ENCODE results near the gene MCF2L.

The MCF2L gene

DNA sequence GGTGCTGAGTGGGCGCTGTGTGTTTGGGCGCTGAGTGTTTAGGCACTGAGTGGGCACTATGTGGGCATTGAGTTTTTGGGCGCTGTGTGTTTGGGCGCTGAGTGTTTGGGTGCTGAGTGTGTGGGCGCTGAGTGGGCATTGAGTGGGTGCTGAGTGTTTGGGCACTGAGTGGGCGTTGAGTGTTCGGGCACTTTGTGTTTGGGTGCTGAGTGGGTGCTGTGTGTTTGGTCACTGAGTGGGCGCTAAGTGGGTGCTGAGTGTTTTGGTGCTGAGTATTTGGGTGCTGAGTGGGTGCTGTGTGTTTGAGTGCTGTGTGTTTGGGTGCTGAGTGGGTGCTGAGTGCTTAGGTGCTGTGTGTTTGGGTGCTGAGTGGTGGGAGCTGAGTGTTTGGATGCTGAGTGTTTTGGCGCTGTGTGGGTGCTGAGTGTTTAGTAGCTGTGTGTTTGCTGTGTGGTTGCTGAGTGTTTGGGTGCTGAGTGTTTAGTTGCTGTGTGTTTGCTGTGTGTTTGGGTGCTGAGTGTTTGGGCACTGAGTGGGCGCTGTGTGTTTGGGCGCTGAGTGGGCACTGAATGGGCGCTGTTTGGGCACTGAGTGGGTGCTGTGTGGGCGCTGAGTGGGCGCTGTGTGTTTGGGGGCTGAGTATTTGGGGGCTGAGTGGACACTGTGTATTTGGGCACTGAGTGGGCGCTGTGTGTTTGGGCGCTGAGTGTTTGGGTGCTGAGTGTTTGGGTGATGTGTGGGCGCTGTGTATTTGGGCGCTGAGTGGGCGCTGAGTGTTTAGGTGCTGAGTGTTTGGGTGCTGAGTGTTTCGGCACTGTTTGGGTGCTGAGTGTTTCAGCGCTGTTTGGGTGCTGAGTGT lies 89.3 kb downstream of the MCF2L start:
- H3K4me3 ChIP-seq (ENCODE audit: low read depth, low read length), result no peak overlapping the region
- TF ChIP-seq, protein P1, sequence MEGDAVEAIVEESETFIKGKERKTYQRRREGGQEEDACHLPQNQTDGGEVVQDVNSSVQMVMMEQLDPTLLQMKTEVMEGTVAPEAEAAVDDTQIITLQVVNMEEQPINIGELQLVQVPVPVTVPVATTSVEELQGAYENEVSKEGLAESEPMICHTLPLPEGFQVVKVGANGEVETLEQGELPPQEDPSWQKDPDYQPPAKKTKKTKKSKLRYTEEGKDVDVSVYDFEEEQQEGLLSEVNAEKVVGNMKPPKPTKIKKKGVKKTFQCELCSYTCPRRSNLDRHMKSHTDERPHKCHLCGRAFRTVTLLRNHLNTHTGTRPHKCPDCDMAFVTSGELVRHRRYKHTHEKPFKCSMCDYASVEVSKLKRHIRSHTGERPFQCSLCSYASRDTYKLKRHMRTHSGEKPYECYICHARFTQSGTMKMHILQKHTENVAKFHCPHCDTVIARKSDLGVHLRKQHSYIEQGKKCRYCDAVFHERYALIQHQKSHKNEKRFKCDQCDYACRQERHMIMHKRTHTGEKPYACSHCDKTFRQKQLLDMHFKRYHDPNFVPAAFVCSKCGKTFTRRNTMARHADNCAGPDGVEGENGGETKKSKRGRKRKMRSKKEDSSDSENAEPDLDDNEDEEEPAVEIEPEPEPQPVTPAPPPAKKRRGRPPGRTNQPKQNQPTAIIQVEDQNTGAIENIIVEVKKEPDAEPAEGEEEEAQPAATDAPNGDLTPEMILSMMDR (IDR thresholded peaks at IDR 0.05; ENCODE audit: low read depth, low read length), result no peak

DNA sequence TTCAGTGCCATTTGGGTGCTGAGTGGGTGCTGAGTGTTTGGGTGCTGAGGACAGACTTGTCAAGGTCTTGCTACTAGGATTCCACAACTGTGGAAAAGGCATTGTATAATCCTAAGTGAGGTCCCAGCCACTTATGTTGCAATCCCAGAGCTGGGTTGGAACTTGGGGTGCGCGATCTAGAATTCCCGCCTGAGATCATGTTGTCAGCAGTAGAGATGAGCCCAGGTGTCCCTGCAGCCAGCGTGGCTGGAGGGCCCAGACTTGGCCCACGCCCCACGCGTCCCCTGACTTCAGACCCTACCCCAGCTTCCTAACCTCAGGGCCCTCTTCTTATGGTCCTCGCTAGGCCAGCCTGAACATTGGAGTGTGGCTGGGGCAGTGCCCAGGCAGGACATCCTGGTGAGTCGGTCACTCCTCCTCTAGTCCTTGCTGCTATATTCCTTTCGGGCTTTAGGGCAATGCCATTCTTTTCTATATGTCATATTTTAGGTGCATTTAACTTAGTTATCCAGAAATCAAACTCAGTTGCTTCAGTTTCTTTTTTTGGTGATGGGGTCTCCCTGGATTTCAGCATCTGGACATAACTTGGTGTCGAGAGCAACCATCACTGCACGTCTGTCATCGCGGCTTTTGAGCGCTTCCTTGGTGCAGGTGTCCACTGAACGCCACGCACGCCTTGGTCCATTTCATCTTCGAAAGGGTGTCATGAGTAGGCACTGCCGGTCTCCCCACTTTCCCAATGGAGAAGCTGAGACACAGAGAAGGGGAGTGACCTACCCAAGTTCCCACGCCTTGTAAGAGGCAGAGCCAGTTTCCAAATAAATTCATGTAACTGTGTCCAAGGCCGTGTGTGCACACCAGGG lies 90.2 kb downstream of the MCF2L start:
- TF ChIP-seq, protein P1 (IDR thresholded peaks at IDR 0.05; ENCODE audit: low read depth, low read length), result no peak

DNA sequence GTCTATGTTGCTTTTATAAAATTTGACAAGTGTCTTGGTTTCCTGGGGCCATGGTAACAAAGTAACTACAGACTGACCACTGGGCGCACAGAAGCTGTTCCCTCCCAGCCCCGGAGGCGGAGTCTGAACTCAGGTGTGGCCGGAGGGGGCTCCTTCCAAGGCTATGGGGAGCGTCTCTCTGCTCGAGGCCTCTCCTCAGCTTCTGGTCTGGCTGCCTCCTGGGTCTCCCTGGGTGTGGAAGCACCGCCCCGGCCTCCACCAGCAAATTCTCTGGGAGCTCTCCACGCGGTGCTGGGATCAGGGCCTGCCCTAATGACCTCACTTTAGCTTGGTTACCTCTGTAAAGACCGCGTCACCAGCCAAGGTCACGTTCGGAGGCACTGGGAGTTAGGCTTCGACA lies 90.9 kb downstream of the MCF2L start:
- TF ChIP-seq, protein P1 (IDR thresholded peaks at IDR 0.05; ENCODE audit: low read depth, low read length), result no peak
- H3K4me3 ChIP-seq (ENCODE audit: low read depth, low read length), result no peak overlapping the region

More for the DNA sequence above, 90.2 kb downstream of the MCF2L start:
- H3K4me3 ChIP-seq (ENCODE audit: low read depth, low read length), result no peak overlapping the region

DNA sequence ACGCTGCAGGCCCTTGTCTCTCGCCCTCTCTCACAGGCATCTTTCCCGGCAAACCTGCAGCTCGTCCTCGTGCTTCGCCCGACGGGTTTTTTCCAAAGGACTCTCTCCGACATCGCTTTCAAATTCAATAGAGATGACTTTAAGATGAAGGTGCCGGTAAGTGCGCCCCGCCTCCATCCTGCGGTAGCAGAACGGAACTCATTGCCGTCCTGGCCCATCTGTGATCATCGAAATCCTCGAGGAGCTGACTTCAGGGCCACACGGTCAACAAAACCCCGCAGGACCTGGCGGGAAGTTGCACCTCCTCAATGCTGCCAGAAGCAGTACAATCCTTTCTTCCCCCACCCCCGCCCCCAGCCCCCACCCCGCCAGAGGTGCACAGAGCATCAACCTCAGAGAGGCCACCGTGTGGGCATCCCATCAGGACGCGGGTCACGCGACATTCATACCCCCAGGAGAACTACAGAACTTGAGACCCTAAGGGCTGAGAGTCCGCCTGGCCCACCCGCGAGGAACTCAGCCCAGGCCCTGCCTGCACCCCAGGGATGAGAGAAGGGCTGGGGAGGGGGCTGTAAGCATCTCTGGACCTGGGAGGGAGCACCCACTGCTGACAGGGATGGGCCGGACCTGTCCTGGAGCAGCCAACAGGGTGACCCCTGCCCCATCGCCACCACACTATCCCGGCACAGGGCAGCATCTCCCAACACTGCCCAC lies 91.7 kb downstream of the MCF2L start:
- no peak overlapping the region for H3K4me3 ChIP-seq (ENCODE audit: low read depth, low read length)
- TF ChIP-seq, protein P1 (IDR thresholded peaks at IDR 0.05; ENCODE audit: low read depth, low read length), result no peak

DNA sequence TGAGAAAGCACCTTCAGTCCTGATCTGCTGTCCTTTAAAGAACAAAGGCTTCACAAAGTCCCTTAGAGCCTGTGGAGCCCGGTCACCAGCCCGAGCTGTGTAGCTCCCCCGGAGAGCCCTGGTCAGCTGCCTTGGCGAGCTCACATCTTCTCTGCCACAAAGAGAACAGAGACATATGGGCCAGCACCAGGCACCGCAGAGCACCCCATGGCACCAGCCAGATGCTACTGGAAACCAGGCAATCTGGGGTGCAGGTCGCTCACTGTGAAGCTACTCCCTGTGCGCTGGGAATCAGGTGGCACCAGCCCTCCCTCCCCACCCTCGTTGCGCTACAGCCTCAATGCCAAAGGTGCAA lies 92.2 kb downstream of the MCF2L start:
- TF ChIP-seq, protein P1 (IDR thresholded peaks at IDR 0.05; ENCODE audit: low read depth, low read length), result no peak
- no peak overlapping the region for H3K4me3 ChIP-seq (ENCODE audit: low read depth, low read length)

DNA sequence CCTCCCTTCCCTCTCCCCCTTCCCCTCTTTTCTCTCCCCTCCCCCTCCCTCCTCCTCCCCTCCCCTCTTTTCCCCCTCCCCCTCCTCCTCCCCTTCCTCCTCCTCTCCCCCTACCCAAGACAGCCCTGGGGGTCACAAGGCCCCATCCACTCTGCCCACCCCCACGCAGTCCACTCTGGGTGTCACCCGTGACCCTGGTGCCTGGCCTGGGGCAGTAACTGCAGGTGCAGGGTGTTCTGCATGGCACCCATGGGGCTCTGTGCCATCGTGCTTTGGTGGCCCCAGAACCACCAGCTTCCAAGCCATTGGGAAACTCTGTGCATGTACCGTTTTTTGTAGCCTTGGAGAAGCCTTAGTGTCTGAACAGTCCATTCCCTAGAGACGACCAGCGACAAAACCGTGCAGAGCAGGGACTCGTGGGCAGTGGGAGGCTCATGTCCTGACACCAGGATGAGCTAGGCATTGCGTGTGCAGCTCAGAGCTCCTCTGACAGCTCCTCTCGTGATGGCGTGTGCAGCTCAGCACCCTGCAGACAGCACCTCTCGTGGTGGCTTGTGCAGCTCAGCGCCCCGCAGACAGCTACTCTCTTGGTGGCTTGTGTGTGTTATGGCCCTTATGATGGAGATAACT lies 92.9 kb downstream of the MCF2L start:
- TF ChIP-seq, protein P1 (IDR thresholded peaks at IDR 0.05; ENCODE audit: low read depth, low read length), result no peak
- H3K4me3 ChIP-seq (ENCODE audit: low read depth, low read length), result no peak overlapping the region
